CD14-positive monocyte (primary cell): ENCODE measurements around the gene SDR39U1. TPM values are rescaled to one million over a fixed set of nuclear protein-coding genes. Genes with fewer than 3 reads are reported as not detected.

Experiments
- DNase-seq, 3 donors: peaks; one replicate each; pipeline ENCODE4 v3.0.0-alpha.2; 2011 to 2022
- H2AFZ ChIP-seq: 2 replicates; pipeline ENCODE4 v1.6.0; 2012; ENCODE audit warnings: mild to moderate bottlenecking, low read depth, low read length, inconsistent platforms; ENCODE audit not compliant: insufficient read depth, poor library complexity, severe bottlenecking
- H3K27ac ChIP-seq, 2 donors: 1 replicate in 1 of 2; 2 replicates in 1 of 2; pipeline ENCODE4 v1.5.1; 2012 to 2013; ENCODE audit warnings: low read length in 2 of 2, control low read depth in 1 of 2, inconsistent platforms in 1 of 2, low read depth in 1 of 2, mild to moderate bottlenecking in 1 of 2
- H3K27me3 ChIP-seq, 2 donors: one replicate each; pipeline versions ENCODE4 v1.6.0 to v1.6.1; 2011 to 2013; ENCODE audit warnings: low read length in 2 of 2; ENCODE audit not compliant: control insufficient read depth in 2 of 2, insufficient read depth in 2 of 2
- H3K36me3 ChIP-seq, 2 donors: replicated peaks in 1 of 2; 1 replicate in 1 of 2; 2 replicates in 1 of 2; pipeline versions ENCODE4 v1.5.1 to v1.6.1; 2012 to 2013; ENCODE audit warnings: low read length in 2 of 2, control low read depth in 1 of 2, inconsistent platforms in 1 of 2, mild to moderate bottlenecking in 1 of 2; ENCODE audit not compliant: insufficient read depth in 2 of 2, control insufficient read depth in 1 of 2
- H3K4me1 ChIP-seq, 2 donors: 1 replicate in 1 of 2; 2 replicates in 1 of 2; pipeline versions ENCODE4 v1.5.1 to v1.6.1; 2012 to 2013; ENCODE audit warnings: low read length in 2 of 2, control low read depth in 1 of 2, inconsistent platforms in 1 of 2, mild to moderate bottlenecking in 1 of 2, moderate library complexity in 1 of 2; ENCODE audit not compliant: insufficient read depth in 2 of 2, control insufficient read depth in 1 of 2
- H3K4me2 ChIP-seq: replicated peaks from 2 replicates; pipeline ENCODE3; 2012; ENCODE audit warnings: low read length, moderate library complexity, mild to moderate bottlenecking; ENCODE audit not compliant: poor library complexity, severe bottlenecking; ENCODE audit errors: extremely low read depth
- H3K4me3 ChIP-seq, 3 experiments: fragments of 200-600 bp in 1 of 3; sonication (generic) in 1 of 3; replicated peaks in 1 of 3; 1 replicate in 2 of 3; 2 replicates in 1 of 3; pipeline ENCODE4 v1.5.1; 2011 to 2013; ENCODE audit warnings: low read length in 3 of 3, mild to moderate bottlenecking in 3 of 3, control low read depth in 2 of 3, low read depth in 2 of 3, inconsistent platforms in 1 of 3, moderate library complexity in 1 of 3
- H3K79me2 ChIP-seq: 2 replicates; pipeline ENCODE4 v1.6.0; 2012; ENCODE audit warnings: mild to moderate bottlenecking, control low read depth, inconsistent platforms, low read length, moderate library complexity; ENCODE audit not compliant: insufficient read depth
- H3K9ac ChIP-seq: 2 replicates; pipeline ENCODE4 v1.6.0; 2017; ENCODE audit warnings: low read length, mild to moderate bottlenecking; ENCODE audit not compliant: insufficient read depth, poor library complexity, severe bottlenecking
- H3K9me3 ChIP-seq, 2 donors: replicated peaks in 1 of 2; 1 replicate in 1 of 2; 2 replicates in 1 of 2; pipeline versions ENCODE4 v1.5.1 to v1.6.1; 2012 to 2013; ENCODE audit warnings: low read length in 2 of 2, control low read depth in 1 of 2; ENCODE audit not compliant: control insufficient read depth in 1 of 2, insufficient read depth in 1 of 2
- H4K20me1 ChIP-seq: 2 replicates; pipeline ENCODE4 v1.6.0; 2012; ENCODE audit warnings: mild to moderate bottlenecking, low read length, control low read depth, moderate library complexity; ENCODE audit not compliant: insufficient read depth
- H3K27ac Mint-ChIP-seq, 7 donors: one replicate each; pipeline ENCODE4 v1.8.0; 2020; ENCODE audit warnings: mild to moderate bottlenecking in 7 of 7, mixed read lengths in 7 of 7, moderate library complexity in 6 of 7, inconsistent platforms in 2 of 7
- H3K27me3 Mint-ChIP-seq, 3 donors: one replicate each; pipeline ENCODE4 v1.8.0; 2021 to 2022; ENCODE audit warnings: low read depth in 3 of 3, mild to moderate bottlenecking in 3 of 3, mixed read lengths in 3 of 3, moderate library complexity in 3 of 3, inconsistent platforms in 1 of 3
- H3K36me3 Mint-ChIP-seq, 2 donors: one replicate each; pipeline ENCODE4 v1.8.0; 2020; ENCODE audit warnings: mixed read lengths in 2 of 2, inconsistent platforms in 1 of 2, mild to moderate bottlenecking in 1 of 2
- H3K4me1 Mint-ChIP-seq: one replicate; pipeline ENCODE4 v1.8.0; 2020; ENCODE audit warnings: mild to moderate bottlenecking, mixed read lengths
- H3K4me3 Mint-ChIP-seq, 2 donors: one replicate each; pipeline ENCODE4 v1.8.0; 2020; ENCODE audit warnings: mild to moderate bottlenecking in 2 of 2, mixed read lengths in 2 of 2, moderate library complexity in 1 of 2
- H3K9me3 Mint-ChIP-seq, 7 donors: one replicate each; pipeline ENCODE4 v1.8.0; 2020 to 2022; ENCODE audit warnings: mixed read lengths in 7 of 7, mild to moderate bottlenecking in 6 of 7, moderate library complexity in 6 of 7, inconsistent platforms in 2 of 7
- CTCF ChIP-seq: fragments of 200-600 bp; IDR thresholded peaks from one replicate; pipeline ENCODE4 v1.8.0; 2022; ENCODE audit warnings: antibody characterized with exemption, mild to moderate bottlenecking
- WGBS: methylation state at CpG from one replicate; pipeline ENCODE4 v1.1.5; 2013; ENCODE audit warnings: missing lambda C conversion rate; ENCODE audit not compliant: insufficient coverage; 5-methylcytosine and 5-hydroxymethylcytosine counted together
- intact Hi-C, 2 donors: fragments of 100-400 bp; cut with micrococcal nuclease; formaldehyde crosslinking; loops; one replicate each; pipeline versions ENCODE4 v1.15.0 to v1.15.1; 2023
- polyA plus RNA-seq, 3 donors: library from polyadenylated mRNA; depleted of rRNA in 1 of 3; unstranded in 2 of 3; stranded (reverse) in 1 of 3; fragments of 300-500 nt in 2 of 3; fragments of >200 nt in 1 of 3; fragmentation: Illumina TruSeq in 2 of 3; gene quantifications; 1 replicate in 2 of 3; 2 replicates in 1 of 3; pipeline ENCODE4 v1.2.3, GENCODE V29; 2012 to 2021

Gene SDR39U1
- polyA plus RNA-seq, 3 donors, result 37.3 to 110 (median 39.2) TPM

GRCh38 chr14:24399447-24399822, 43.1 kb downstream of the SDR39U1 start:
- DNase-seq, result no peak
- H3K27me3 Mint-ChIP-seq, result peaks cover 5 to 14% (median 11%) of the 10 kb centered on the region in 3 donors
- no peak overlapping the region for H3K27ac ChIP-seq
- H3K27me3 ChIP-seq, result peaks cover 0 to 7% of the 10 kb centered on the region in 2 donors
- no peaks in the 10 kb centered on the region for H3K79me2 ChIP-seq
- no peaks in the 10 kb centered on the region for H4K20me1 ChIP-seq
- peak overlapping the region; percentile 79 for H2AFZ ChIP-seq
- intact Hi-C loops, result no loop called here
- 0% methylated on average over 7 of the region's 8 CpGs for WGBS
- no peaks in the 10 kb centered on the region for H3K9me3 ChIP-seq
- peak overlapping the region in 1 of 7 donors; percentile 60 for H3K27ac Mint-ChIP-seq
- peaks cover 35 to 43% of the 10 kb centered on the region in 2 donors for H3K4me1 ChIP-seq
- peak overlapping the region; percentile 64 for H3K9ac ChIP-seq
- peak overlapping the region; percentile 84 for H3K4me2 ChIP-seq
- no peaks in the 10 kb centered on the region for H3K36me3 ChIP-seq
- H3K4me1 Mint-ChIP-seq, result peaks cover 37% of the 10 kb centered on the region
- H3K36me3 Mint-ChIP-seq, result peaks cover 0 to 4% of the 10 kb centered on the region in 2 donors
- peaks cover 0 to 2% (median 0%) of the 10 kb centered on the region in 7 donors for H3K9me3 Mint-ChIP-seq
- TF ChIP-seq CTCF, result no peak
- peak overlapping the region; percentile 39 to 77 (median 48) for H3K4me3 ChIP-seq
- peak overlapping the region; percentile 74 to 86 for H3K4me3 Mint-ChIP-seq

- intact Hi-C loops, result no loop called here
These were observed 43.7 kb downstream of the SDR39U1 start, which contains the start of gene NYNRIN for GRCh38 chr14:24398653-24399446. NYNRIN (plus strand) TSS chr14:24399003; CDS start chr14:24399247, 244 bp downstream.

More at GRCh38 chr14:24398653-24399446, 43.7 kb downstream of the SDR39U1 start, which contains the start of gene NYNRIN:
- peaks cover 37% of the 10 kb centered on the region for H3K4me1 Mint-ChIP-seq
- Histone ChIP-seq H3K79me2 (no peaks in the 10 kb centered on the region), H3K27ac (no peak within 1 kb of the TSS), H3K4me2 (peak within 1 kb of the TSS; percentile 84), H3K36me3 (no peaks in the 10 kb centered on the region), H3K4me1 (peaks cover 35 to 43% of the 10 kb centered on the region in 2 donors), H3K9ac (peak within 1 kb of the TSS; percentile 64), H2AFZ (peak within 1 kb of the TSS; percentile 79), H4K20me1 (no peaks in the 10 kb centered on the region), H3K9me3 (no peaks in the 10 kb centered on the region), H3K4me3 (peak within 1 kb of the TSS; percentile 39 to 77 (median 48)), H3K27me3 (peaks cover 0 to 7% of the 10 kb centered on the region in 2 donors)
- H3K36me3 Mint-ChIP-seq, result peaks cover 0 to 4% of the 10 kb centered on the region in 2 donors
- DNase-seq, result no peak
- TF ChIP-seq CTCF, result no peak
- H3K9me3 Mint-ChIP-seq, result peaks cover 0 to 2% (median 0%) of the 10 kb centered on the region in 7 donors
- H3K4me3 Mint-ChIP-seq, result peak within 1 kb of the TSS; percentile 74 to 86
- H3K27ac Mint-ChIP-seq, result peak within 1 kb of the TSS in 2 of 7 donors; percentile 2 to 60
- 0% methylated on average over 46 of the region's 57 CpGs for WGBS
- peaks cover 5 to 14% (median 11%) of the 10 kb centered on the region in 3 donors for H3K27me3 Mint-ChIP-seq
